CMK (cell line): Measurements from ENCODE around the gene CTRB1.

Experiments
- DNase-seq: peaks from one replicate; pipeline ENCODE4 v3.0.0-alpha.2; 2010; ENCODE audit warnings: low read depth

The CTRB1 gene

DNA sequence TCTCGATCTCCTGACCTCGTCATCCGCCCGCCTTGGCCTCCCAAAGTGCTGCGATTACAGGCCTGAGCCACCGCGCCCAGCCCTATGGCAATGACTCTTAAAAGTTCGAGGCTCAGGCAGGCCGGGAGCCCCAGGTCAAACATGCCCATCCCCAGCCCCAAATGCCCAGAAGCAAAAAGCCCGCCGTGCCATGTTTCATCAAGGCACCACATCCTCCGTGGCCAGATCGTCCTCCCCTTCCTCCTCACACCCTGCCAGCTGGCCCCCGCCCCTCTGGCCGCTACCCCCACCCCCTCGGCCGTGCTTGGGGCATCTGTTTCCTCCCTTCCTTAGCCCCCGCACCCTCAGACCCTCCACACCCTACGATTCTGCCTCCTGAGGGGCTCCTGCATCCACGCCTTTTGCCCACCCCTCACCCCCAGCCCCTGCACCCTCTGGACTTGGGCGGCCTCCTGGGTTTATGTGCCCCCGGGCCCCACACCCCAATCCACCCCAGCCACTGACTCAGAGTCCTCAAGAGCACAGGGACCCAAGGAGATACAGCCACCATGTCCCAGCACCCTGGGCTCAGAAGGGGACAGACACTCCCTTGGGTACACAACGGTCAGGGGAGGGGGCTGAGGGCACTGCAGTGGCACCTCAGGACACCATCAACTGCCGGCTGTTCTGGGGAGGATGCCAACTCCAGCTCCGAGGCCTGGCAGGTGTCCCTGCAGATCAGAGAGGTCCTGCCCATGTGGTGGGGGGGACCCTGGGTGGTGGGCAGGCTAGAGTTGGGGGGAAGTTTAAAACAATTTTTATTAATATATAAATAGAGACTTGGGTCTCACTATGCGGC, 7.1 kb downstream of the CTRB1 start:
- DNase-seq = no peak

- DNase-seq = no peak
Observed at GRCh38 chr16:75226550-75227360, 8.0 kb downstream of the CTRB1 start.

DNA sequence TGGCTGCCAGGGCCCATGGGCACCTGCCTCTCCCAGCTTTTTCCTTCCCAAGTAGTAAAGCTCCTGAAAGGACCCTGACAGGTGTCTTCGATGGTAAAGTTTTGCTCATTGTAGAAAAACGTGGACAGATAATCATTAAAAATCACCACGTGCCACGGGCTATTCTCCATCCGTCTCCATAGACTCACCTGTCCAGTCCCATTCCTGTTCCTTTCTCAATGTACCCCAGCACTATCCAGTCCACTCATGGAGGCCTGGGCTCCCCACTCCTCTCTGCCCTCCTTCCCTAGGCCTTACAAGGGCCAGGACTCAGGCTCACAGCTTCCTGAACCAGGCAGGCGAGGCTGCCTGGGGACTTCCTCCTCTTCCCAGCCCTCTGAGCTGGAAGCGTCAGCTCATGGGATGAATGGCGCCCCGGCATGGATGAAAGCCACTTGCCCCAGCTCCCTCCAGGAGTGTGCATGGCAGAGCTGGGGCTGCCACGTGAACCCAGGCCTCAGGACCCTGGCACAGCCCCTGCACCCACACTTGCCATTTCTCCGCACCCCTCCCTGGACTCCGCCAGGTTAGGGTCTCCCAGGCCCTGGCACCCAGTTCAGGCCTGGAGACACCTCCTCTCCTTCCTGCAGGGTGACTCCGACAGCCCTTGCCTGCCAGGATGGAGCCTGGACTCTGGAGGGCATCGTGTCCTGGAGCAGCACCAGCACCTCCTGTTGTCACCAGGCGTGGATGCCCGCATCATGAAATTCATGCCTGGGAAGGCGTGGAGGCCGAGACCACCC, 8.8 kb downstream of the CTRB1 start:
- no peak for DNase-seq

DNA sequence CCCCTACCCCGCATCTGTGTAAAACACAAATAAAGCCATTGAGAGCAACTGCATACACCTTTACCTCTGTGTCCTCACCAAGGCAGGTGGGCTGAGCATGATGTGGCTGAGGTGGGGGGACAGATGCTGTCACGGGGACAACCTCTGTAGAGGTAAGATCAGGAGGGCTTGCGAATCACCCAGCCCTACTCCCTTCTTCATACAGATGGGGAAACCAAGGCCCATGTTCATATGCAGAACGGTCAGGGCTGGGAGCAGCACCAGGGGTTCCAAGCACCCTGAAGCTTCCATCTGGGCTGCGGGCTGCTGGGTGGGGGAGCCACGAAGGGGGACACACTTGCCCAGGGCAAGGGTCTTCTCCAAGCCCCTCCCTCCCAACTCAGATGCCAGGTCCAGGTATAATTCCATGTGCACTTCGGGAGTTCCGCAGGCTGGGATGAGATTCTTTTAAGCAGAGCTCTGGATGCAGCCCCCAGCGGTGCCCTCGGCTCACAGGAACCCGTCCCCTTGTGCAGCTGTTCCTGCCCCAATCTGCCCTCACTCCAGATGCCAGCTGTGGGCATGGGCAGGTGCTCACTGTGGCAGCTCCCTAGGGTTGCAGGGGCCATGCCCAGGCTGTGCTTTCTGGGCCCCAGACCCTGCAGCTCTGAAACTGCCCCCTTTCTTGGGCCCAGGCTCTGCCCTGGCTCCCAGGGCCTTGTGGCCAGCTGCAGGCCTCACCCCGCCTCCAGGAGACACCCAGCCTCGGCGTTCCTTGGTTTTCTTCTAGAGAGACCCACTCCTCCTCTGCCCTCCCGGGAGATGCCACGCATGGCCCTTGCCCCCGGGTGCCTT, 9.6 kb downstream of the CTRB1 start:
- no peak for DNase-seq

DNA sequence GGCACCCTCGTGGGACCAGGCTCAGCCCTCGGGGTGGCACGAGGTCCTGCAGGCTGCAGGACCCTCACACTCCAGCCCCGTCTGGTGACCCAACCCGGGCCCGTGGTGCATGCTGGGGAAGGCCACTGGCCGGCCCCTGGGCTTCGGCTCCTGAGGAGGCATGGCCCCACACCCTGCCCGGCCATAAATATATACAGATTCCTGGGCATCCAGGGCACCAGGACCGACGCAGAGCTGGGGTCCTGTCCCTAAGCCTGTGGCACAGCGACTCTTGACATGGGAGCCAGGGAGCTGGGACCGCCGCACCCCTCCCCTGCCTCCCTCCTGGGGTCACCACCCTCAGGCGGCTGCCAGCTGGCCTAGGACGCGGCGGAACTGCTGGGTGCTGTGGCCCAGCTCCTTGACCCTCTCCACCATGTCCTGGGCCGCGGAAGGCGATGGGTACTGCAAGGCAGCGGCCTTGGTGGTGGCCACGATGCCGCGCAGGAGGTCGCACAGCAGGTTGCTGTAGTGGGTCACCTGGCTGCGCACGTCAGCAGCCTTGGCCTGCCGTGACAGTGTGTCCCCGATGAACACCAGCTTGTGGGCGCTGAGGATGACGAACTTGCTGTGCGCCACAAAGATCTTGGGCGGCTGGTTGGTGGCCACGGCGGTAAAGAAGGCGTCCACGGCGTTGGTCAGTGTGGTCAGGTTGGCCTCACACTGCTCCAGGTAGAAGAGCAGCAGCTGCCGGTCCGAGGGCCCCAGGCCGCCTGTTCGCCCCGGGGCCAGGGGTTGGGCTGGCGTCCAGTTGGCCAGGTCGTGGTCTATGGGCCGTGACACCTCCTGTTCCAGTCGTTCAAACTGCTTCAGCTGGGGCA, 10.6 kb downstream of the CTRB1 start:
- no peak for DNase-seq

DNA sequence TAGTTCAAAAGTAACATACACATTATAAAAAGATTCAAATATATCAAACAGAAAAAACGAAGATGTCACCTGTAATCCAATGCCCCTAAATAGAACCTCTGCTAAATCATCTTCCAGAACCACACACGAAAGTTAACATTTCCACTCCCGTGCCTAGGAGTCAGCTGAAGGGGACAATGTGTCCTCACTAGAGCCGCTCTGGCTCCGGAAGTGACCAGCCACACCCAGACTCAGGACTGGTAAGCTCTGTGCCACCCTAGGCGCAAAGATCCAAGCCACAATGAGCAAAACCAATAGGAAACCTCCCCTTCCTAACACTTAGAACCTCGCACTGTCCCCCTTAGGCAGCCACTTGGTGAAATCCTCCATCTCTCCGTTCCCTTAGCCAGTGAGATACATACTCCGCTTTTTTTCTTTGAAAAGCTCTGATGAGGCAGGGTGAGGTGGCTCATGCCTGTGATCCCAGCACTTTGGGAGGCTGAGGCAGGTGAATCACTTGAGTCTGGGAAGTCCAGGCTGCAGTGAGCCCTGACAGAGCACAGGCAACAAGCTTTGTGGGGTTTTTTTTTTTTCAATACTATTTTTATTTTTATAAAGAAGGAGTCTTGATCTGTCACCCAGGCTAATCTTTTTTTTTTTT, 11.8 kb downstream of the CTRB1 start:
- no peak for DNase-seq

DNA sequence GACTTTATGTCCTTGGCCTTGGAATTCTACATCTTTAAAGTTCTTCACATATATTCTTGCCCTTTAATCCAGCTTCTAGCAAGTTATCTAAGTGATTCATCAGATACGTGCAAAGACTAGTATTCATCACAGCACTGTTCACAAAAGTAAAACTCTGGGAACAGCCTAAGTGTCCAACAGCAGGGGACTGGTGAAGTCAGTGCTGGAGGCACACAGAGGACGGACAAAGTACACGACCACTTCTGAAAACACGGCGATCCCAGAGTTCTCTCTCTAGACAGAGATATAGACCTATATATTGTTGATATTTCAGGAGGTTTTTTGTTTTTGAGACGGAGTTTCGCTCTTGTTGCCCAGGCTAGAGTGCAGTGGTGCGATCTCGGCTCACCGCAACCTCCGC, 12.8 kb downstream of the CTRB1 start:
- DNase-seq = no peak

DNA sequence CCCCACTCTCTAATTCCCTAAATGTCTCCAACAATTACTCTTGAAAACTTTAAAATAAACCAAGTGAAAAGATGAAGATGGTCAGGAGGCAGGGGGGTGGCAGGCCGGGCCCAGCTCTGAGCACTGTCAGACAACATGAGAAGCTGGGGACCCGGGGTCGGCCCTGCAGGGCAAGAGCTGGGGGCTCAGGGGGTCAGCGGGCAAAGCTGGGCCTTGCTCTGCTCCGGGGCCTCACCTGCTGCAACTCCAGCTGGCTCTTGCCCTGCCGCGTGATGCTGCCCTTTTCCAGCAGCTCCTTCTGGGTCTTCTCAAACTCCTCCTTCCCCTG, 14.8 kb downstream of the CTRB1 start:
- DNase-seq = no peak

DNA sequence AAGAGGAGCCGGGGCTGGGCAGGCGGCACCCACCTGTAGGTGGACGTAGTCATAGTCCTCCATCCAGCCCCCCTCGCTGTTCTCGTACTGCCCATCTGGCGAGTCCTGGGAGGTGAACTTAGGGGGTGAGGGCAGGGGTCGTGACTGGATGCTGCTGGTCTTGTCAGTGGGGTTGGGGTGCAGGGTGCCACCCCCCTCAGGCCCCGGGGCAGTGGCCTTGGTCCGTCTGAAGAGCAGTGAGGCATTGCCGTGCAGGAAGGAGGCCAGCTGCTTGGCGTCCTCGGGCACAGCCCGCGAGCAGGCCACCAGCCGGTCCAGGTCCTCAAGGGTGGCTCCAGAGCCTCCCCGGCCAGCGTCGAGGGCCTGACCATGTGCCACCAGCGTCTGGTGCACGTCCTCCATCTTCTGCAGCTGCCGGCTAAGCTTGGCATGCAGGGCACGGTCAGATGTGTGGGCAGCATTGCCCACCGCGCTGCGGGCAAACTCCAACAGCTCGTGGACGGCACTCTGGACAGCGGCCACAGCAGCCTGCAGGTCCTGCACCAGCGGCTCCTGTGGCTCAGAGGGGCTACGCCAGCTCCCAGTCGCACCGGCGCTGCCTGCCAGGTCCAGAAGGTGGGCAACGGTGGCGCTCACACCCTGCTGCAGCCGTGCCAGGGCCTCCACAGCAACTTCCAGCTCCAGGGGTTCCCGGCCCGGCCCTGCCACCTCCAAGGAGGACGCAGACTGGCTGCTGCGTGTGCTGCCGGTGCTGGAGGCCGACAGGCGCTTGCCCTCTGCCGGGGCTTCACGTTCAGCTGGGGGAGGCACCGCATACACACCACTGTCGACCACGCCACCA, 16.3 kb downstream of the CTRB1 start:
- DNase-seq = no peak

- DNase-seq = no peak
Observed at GRCh38 chr16:75235721-75236193, 17.0 kb downstream of the CTRB1 start.

- no peak for DNase-seq
Observed at GRCh38 chr16:75236232-75236631, 17.4 kb downstream of the CTRB1 start.

GRCh38 chr16:75236736-75237397, 18.1 kb downstream of the CTRB1 start:
- DNase-seq = no peak

GRCh38 chr16:75237398-75238131, 18.8 kb downstream of the CTRB1 start:
- no peak for DNase-seq

- DNase-seq = no peak
Observed at GRCh38 chr16:75238132-75238852, 19.5 kb downstream of the CTRB1 start.

DNA sequence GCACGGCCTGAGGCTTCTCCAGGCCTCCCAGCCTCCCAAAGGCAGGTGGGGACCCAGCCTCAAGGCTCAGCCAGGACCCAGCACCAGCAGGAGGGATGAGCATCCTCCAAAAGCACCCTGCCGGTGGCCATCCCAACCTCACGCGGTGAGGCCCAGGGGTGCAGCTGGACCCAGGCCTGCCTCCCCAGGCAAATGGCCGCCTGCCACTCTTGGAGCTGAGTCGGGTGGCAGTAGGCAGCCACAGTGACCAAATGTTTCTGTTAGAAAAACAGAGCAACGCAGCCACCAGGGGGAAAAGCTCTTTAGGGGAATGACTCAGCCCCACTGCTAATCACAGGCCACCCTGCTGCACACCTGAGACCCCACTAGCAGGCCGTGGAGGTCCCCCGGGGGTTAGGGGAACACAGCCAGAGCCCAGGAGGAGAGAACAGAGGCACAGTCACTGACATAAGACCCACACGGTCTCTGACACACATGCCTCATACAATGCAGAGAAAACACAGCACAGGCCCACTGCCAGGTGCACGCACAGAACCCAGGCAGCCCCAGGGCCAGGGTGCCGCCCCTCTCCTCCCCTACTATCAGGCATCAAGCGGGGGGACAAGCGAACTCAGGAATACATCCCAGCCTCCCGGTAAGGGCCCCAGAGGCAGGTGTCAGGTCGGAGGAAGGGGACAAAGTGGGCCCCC, 20.2 kb downstream of the CTRB1 start:
- no peak for DNase-seq

- no peak for DNase-seq
Observed at GRCh38 chr16:75239542-75240122, 20.8 kb downstream of the CTRB1 start.
